SH-SY5Y (cell line): ENCODE data around the gene LSM2.

Experiments used
- GATA2 ChIP-seq: IDR thresholded peaks from 2 replicates; pipeline ENCODE4 v1.6.1; 2011; ENCODE audit warnings: mild to moderate bottlenecking, low read depth, low read length
- GATA3 ChIP-seq: IDR thresholded peaks from 2 replicates; pipeline ENCODE4 v1.6.1; 2011; ENCODE audit warnings: low read depth, mild to moderate bottlenecking, low read length, moderate library complexity

DNA sequence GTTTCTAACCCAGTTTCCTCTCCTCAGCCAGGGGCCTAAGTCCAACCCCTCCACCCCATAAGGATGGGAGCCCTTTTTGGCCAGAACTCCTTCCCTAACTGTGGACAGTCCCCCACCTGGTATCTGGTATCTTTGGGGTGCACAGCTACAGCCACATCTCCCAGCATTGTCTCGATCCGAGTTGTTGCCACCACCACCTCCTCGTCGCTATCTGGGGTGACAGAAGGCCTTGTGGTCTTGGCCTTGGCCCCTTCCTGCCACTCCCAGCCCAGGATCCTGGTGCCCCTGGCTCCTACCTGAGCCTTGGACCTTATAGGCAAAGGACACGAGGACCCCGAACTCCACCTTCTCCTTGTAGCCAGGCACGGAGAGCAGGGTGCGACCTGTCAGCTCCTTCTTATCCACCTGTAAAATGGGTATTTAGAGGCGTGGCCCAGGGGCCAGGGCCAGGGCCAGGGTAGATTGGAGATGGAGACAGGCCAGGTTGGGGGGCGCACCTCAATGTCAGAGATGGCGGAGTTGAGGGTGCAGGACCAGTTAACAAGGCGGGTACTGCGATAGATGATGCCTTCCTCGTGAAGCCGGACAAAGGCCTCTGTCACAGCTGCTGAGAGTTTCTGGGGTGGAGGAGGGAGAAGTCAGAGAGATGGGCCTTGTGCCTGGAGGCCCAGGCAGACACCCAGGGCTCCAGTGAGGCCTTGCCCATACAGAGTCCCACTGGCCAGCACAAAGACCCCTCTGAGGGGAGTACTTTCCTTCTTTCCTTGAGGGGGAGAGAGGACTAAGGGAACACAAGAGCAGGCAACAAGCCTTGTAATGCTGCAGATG, 22.5 kb downstream of the LSM2 start:
- TF ChIP-seq GATA3 (no peak), GATA2 (no peak)
